Activated T-cell treated with anti-CD3 and anti-CD28 coated beads for 48 hours (primary cell): ENCODE measurements around the gene HAUS8.

Experiments used
- DNase-seq: peaks from one replicate; pipeline ENCODE4 v3.0.0-alpha.2; 2020; ENCODE audit warnings: low read depth

Gene HAUS8

DNA sequence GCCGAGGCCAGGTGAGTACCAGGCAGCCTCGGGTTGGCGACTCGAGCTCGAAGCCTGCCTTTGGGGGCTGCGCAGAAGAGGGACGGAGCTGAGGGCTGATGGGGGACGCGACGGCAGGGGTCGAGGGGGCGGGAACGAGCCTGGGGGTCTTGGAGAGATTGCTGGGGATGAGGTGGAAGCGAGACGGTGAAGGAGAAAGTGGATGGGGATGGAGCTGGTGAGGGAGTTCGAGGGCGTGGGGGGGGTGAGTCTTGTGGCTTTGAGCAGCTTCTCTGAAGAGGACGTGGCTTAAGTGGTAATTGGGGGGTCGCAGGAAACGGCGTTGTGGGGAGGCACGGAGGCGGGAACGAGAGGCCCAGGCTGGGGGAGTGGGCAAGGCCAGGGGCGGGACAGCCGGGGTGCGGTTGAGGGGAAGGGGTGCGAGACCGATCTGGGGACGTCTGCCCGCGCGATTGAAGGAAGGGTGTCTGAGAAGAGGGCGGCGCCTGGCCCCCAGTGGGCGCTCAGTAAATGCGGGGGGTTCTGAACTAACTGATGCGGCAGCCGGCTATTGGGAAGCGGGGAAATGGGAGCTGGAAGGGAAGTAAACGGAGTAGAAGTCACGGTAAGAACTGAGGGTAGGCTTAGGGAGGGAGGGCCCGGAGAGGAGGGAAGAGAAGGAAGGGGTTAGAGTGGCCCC, 751 bp upstream of the HAUS8 start:
- DNase-seq, result peak; percentile 41

GRCh38 chr19:17074634-17075034, 618 bp downstream of the HAUS8 start:
- no peak for DNase-seq

GRCh38 chr19:17073869-17074633, 1.2 kb downstream of the HAUS8 start:
- no peak for DNase-seq

DNA sequence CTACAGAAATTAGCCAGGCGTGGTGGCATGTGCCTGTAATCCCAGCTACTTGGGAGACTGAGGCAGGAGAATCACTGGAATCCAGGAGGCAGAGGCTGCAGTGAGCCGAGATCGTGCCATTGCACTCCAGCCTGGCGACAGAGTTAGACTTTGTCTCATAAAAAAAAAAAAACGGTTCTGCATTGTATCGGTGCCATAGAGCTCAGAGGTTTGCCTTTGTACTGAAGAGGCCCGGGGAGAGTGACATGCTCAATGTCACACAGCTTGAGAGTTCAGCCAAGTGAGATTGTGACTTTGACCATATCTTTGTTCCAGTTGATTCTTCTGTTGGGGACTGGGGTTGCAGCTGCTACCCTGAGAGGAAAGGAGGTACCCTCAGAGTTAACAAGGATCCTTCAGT, 4.3 kb downstream of the HAUS8 start:
- DNase-seq, result no peak

DNA sequence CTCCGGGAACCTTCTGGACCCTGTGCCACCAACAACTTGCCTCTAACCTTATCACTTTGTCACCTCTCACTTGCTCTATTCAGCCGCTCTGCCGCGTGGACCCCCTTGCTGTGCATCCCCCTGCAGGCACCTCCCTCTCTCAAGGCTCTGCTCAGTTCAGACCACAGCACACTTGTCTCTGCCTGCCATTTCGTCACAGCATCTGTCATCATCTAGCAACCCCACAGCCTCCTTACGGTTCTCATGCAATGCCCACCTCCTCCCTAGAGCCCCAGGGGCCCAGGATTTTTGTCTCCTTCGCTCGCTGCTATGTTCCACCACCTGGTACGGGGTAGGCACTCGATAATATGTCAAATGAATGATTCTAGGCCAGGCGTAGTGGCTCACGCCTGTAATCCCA, 4.8 kb downstream of the HAUS8 start:
- no peak for DNase-seq

GRCh38 chr19:17069193-17069592, 6.1 kb downstream of the HAUS8 start:
- no peak for DNase-seq

DNA sequence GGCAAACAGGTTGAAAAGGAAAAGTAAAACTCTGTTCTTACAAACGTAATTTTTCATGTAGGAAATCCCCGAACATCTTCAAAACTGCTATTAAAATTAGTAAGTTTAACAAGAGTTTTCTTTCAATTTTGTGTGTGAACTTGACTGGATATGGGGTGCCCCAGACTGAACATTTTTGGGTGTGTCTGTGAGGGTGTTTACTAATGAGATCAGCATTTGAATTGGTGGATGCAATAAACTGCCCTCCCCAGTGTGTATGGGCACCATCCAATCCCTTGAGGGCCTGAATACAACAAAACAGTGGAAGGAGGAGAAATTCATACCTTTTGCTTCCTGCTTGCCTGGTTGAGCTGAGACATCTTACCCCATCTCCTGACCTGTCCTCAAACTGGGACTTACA, 11.8 kb downstream of the HAUS8 start:
- no peak for DNase-seq

DNA sequence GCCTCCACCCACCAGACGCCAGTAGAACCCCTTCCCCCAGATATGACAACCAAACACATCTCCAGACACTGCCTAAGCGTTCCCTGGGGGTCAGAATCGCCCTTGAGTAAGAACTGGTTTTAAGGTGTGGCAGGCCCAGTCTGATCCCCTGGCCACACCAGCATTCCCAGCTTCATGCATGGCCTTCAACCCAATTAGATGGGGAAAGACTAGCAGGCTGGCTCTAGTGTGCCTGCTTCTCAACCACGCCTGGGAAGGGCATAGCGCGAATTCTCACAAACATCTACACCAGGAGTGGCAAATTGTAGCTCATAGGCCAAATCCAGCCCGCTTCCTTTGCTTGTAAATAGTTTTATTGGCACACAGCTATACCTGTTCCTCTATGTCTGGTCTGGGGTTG, 13.6 kb downstream of the HAUS8 start:
- DNase-seq, result no peak

DNA sequence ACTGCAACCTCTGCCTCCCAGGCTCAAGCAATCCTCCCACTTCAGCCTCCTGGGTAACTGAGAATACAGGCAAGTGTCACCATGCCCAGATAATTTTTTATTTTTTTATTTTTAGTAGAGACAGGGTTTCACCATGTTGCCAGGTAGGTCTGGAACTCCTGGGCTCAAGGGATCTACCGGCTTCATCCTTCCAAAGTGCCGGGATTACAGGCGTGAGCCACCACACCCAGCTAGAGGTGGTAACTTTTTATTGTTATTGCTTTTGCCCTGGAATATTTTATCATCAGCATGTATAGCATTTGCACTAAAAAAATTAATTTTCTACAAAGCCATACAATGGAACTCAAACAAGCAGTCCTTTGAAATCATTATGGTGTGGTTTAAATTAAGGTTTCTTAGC, 14.0 kb downstream of the HAUS8 start:
- no peak for DNase-seq

DNA sequence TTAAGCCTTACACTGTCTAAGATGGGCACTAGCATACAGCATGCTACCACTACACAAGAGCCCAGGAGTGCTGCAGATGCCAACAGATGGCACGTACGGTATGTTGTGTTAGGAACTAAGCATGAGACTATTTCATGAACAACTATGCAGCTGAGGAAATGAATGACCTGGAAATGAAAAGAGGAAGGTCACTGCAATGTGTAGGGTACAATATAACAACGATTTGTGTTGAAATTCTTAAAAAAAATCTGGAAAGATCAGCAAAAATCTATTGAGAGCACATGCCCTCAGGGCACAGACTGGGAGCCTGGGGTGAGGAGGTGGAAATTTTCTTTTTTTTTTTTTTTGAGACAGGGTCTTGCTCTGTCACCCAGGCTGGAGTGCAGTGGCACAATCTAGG, 14.4 kb downstream of the HAUS8 start:
- DNase-seq, result no peak

DNA sequence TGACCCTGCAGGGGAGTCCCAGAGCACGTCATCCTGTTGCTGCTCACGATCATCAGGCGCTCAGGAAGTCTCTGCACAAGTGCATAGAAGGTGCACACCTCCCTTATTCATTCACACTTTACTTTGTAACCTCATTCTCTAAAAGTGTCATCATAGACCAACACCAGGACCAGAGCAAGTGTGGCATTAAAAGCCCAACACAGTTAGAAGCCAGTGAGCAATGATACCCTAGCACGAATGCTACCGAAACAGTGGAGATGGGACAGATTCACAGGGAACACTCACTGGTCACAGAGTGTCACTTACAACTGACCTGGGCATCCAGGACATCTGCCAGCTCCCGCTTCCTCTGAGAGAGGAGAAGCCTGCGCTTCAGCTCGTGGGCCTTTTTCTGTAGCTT, 17.0 kb downstream of the HAUS8 start:
- no peak for DNase-seq

DNA sequence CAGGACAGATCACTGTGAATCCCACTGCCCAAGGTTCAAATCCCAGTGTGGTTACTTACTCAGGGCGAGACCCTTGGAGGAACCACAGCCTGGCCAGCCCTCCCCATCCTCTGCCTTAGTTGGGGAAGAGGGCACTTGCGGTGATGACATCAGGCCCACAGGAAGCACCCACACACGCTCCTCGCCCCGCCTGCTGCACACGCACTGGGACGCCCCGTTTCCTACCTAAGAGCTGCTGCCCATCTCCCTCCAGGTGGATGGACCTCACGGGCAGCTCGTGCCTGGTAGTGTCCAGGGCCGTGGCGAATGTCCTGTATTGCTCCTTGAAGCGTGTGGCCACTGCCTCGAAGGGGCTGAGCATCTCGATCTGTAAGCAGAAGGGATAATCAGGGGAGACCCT, 19.6 kb downstream of the HAUS8 start:
- DNase-seq, result no peak

DNA sequence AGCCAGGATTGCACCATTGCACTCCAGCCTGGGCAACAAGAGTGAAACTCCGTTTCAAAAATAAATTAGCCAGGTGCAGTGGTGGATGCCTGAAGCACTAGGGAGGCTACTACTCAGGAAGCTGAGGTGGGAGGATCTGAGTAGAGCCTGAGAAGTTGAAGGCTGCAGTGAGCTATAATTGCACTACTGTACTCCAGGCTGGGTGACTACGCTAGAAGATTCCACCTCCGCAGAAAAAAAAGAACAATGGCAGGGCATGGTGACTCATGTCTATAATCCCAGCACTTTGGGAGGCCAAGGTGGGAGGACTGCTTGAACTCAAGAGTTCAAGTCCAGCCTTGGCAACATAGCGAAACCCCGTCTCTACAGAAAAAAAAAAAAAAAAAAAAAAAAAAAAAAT, 20.5 kb downstream of the HAUS8 start:
- DNase-seq, result no peak

DNA sequence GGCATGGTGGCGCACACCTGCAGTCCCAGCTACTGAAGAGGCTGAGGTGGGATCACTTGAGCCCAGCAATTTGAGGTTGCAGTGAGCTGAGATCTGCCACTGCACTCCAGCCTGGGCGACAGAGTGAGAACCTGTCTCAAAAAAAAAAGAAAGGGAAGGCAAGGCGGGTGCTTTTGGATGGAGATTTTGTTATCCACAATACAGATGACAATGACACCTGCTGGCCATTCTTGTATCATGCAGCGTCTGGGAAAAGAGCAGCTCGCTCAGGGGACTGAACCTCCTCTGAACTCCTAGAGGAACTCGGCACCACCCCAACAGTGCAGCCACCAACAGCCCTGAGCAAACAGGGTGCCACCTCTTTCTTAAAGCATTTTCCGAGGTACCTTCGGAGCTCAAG, 22.8 kb downstream of the HAUS8 start:
- no peak for DNase-seq

DNA sequence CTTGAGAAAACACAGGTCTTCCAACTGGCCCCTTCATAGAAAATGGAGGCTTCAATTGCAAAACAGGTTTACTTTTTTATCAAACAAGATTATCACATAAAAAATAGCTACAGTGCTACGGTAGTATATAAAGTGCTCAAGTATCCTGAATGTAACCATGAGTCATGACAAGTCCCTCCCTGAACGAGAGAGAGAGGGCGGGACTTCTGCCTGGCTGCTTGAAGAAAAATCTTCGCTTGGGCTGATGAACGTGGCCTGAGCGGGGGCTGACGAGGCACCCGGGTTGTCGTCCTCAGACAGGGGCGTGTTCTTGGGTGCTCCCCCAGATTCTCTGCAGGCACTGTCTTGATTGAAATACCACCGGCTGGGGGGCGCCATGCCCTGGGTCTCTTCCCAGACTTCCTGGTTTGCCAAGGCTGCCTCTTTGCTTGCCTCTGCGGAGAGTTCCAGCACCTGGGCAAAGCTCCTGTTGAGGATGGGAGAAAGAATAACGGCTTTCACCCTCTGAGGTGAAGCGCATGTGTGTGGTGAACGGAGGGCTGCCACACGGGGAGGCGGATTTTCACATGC, 25.5 kb downstream of the HAUS8 start:
- DNase-seq, result no peak

DNA sequence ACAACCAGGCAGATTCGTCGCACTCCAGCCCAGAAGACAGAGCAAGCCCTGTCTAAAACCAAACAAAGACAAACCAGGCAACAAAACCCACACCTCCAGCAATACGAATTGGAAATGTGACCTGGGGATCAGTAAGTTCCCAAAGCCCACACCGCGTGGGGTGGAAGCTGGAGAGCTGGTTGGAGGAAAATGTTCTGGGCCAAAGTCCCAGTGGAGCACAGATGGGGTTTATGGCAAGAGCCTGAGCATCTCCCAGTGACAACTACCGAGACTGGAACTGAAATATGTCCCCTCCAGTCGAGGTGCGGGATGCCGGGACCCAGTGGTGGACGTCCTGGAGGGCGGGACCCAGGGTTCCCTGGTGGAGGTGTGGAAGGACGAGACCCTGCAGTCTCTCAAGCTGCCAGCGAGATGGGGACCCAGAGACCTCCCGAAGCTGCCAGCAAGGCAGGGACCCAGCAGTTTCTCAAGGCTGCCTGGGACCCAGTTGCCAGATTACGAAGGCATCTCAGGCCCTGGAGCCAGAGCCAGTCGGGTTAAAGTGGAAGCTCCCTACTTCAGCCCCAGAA, 26.3 kb downstream of the HAUS8 start:
- no peak for DNase-seq

DNA sequence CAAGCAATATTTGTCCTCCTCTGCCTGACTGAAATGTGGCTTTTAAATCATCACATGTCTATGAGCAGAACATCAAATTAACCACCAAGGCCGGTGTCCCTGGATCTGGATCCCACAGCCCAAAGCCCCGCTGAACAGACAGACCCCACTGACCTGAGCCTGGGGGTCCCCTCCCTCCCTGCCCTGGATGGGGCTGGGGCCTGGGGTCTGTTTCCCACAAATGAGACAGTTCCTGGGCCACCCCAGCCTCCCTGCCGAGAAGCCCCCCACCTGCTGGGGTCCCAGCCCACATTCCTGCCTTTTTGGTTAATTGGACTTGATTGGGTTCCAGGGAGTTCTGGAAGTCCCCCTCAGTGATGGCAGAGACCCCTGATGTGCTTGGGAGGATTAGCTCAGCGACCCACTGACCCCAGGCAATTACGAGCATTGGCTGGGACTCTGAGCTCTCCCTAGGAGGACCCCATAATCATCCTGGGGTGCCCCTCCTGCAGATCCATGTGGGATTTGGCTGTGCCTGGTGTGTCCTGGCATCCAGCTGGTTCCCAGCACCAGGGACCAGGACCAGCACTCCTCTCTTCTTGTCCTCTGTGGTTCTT, 29.2 kb downstream of the HAUS8 start:
- DNase-seq, result no peak

DNA sequence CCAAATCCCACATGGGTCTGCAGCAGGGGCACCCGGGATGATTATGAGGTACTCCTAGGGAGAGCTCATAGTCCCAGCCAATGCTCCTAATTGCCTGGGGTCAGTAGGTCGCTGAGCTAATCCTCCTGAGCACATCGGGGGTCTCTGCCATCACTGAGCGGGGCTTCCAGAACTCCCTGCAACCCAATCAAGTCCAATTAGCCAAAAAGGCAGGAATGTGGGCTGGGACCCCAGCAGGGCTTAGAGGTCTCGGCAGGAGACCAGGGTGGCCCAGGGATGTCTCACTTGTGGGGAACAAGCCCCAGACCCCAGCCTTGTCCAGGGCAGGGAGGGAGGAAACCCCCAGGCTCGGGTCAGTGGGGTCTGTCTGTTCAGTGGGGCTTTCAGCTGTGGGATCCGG, 31.5 kb downstream of the HAUS8 start:
- DNase-seq, result no peak

- no peak for DNase-seq
Observed at GRCh38 chr19:17041976-17042375, 33.3 kb downstream of the HAUS8 start.

- no peak for DNase-seq
Observed at GRCh38 chr19:17037966-17038500, 37.2 kb downstream of the HAUS8 start.

DNA sequence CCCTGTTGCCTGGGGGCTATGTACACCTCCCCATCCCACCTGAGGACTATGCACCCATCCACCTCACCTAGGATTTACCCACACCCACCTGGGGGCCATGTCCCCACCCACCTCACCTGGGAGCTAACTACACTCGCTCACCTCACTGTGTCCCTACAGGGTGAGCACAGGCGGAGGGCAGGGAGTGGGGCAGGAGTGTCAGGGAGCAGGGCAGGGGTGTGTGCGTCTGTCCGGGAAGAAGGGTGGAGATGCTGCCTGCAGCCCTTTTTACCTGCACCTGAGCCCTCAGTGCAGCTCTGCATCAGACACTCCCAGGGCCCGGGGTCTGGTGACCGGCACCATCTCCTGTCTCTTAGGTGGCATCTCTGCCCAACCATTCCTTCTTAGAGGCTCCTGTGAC, 38.1 kb downstream of the HAUS8 start:
- no peak for DNase-seq

DNA sequence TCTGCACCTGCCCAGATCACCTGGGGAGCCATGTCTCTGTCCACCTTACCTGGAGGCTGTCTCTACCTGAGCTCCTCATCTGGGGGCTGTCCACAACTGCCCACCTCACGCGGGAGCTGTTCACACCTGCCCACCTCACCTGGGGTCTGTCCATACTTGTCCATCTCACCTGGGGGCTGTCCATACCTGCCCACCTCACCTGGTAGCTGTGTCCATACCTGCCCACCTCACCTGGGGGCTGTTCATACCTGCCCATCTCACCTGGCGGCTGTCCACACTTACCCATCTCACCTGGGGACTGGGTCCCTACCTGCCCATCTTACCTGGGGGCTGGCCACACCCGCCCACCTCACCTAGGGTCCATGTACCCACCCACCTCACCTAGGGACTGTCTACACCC, 38.6 kb downstream of the HAUS8 start:
- no peak for DNase-seq
